Keratinocyte (primary cell): Measurements from ENCODE around the gene PSRC1.

ENCODE experiments used
- EZH2 ChIP-seq: IDR thresholded peaks from one replicate; pipeline ENCODE4 v1.6.1; 2012; ENCODE audit warnings: inconsistent platforms, mild to moderate bottlenecking, low read length, moderate library complexity
- TF ChIP-seq, protein P1 (sequence below), 3 experiments: IDR thresholded peaks in 1 of 3; conservative IDR thresholded peaks in 1 of 3; optimal IDR thresholded peaks in 1 of 3; 2 replicates in 2 of 3; 3 replicates in 1 of 3; pipeline versions ENCODE3 to v1.5.1; 2011; ENCODE audit warnings: low read length in 3 of 3, mild to moderate bottlenecking in 3 of 3, moderate library complexity in 2 of 3, control low read depth in 1 of 3, inconsistent platforms in 1 of 3; ENCODE audit not compliant: insufficient read depth in 2 of 3; ENCODE audit errors: extremely low read depth in 1 of 3

DNA sequence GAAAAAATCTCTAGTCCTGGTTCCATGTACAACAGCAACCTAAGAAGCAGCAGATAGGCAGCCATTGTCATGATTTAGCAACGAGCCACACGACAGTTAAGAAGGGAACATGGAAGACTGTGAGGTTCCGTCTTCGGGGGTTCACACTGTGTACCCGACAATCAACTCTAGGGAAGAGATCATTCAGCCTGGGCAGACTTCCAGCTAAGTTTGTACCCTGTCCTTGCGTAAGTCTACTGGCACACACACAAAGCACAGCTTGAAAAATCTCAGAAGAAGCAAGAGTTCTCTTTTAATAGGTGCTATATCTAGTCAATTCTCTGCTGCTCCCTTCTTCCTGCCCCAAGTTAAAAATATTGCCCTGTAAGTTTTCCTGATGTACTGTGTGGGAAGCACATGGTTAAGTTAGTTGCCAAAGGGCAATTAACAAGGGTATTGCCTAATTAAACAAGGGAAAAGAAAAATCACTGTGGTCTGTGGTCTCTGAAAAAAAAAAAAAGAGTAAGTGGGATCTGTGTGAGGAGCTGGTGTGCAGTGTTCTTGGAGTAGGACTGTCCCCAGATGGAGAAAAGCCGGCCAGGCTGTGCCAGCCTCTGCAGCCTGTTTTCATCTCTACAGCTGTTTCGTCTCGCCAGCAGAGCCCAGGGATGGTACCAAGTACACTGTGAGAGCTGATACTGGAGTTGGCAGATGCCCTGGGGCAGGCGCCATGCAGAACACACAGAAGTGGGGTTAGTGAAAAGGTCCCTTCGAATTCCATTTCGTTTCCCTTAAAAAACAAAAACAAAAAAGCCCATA lies 30.2 kb upstream of the PSRC1 start:
- TF ChIP-seq, protein P1, sequence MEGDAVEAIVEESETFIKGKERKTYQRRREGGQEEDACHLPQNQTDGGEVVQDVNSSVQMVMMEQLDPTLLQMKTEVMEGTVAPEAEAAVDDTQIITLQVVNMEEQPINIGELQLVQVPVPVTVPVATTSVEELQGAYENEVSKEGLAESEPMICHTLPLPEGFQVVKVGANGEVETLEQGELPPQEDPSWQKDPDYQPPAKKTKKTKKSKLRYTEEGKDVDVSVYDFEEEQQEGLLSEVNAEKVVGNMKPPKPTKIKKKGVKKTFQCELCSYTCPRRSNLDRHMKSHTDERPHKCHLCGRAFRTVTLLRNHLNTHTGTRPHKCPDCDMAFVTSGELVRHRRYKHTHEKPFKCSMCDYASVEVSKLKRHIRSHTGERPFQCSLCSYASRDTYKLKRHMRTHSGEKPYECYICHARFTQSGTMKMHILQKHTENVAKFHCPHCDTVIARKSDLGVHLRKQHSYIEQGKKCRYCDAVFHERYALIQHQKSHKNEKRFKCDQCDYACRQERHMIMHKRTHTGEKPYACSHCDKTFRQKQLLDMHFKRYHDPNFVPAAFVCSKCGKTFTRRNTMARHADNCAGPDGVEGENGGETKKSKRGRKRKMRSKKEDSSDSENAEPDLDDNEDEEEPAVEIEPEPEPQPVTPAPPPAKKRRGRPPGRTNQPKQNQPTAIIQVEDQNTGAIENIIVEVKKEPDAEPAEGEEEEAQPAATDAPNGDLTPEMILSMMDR (optimal IDR thresholded peaks at IDR 0.05 in 1 of 3, IDR thresholded peaks at IDR 0.05 in 1 of 3, conservative IDR thresholded peaks at IDR 0.05 in 1 of 3; ENCODE audit: extremely low read depth in 1 of 3, insufficient read depth in 2 of 3, low read length in 3 of 3) = no peak
- TF ChIP-seq EZH2 = no peak
